ENCODE measurements around the gene SRD5A1.

GRCh38 chr5:6634788-6635430, 1.7 kb downstream of the SRD5A1 start:
- TF ChIP-seq CTCF (IDR thresholded peaks at IDR 0.05 in 4 of 5, conservative IDR thresholded peaks at IDR 0.05 in 1 of 5) (no peak), POLR2A (IDR thresholded peaks at IDR 0.05) (no peak)
